ENCODE data around the gene GUCY1B1.

The GUCY1B1 gene

DNA sequence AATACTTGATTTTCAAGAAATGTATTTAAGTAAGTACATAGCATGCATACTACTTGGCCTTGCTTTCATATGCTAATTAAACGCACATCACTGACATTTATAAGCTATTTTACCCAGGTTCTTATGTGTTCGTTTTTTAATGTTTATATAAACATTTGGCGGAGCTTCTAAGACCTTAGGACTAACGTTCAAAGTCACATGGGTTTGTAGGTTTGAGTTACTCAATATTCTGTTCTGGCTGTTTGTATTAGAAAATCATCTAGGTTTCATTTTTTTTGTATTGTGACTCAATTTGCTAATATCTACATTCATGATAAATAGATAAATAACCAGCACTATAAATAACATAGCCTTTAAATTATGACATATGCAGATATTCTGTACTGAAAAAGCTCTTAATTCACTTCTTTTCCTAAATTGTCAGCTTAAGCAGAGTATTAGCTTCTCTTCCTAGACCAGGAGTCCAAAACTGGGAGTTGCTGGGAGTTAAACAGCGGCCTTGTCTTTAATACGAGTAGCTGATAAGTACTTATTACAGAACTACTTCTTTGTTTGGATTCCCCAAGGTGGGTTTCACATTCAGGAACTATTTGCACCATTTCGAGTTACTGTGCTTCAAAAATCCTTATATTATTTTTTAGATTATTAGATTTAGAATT lies 42.0 kb downstream of the GUCY1B1 start:
- no peak for DNase-seq

DNA sequence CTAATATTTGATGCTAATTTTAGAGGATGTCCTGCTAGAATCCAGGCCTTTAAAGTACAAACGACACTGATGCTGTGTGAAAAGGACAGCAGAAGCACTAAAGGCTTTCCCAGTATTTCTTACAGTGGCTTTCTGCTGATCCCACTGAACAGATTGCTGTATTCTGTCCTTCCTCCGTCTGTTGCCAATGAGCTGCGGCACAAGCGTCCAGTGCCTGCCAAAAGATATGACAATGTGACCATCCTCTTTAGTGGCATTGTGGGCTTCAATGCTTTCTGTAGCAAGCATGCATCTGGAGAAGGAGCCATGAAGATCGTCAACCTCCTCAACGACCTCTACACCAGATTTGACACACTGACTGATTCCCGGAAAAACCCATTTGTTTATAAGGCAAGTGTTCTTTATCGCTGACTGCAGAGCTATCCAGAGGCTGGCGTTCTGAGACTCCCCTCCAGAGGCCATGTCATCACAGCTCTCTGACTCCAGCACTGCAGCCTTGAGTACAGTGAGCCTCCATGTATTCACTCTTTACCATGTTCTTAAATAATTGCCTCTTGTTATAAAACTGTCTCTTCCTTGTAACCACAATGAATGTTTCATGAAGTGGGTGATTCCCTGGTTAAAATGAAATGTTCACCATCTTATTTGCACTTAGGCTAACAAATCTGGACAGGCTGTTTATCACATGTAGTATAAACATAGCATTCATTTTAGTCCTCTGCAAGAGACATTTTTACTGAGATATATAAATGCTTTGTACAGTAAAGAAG lies 43.6 kb downstream of the GUCY1B1 start:
- no peak for DNase-seq

DNA sequence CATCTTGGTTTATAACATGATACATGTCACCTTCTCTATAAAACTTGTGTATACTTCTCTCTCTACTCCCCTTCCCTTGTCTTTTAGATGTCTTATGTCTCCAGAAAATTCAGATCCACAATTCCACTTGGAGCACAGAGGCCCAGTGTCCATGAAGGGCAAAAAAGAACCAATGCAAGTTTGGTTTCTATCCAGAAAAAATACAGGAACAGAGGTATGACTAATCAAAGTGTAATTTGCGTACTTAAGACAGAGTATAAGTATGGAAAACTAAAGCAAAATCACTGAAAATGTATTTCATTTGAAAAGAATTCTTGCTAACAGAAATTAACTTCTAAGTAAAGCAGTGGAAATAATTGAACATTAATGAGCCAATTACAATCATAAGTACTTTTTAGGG lies 46.2 kb downstream of the GUCY1B1 start:
- no peak for DNase-seq

- DNase-seq: no peak
These were observed 48.2 kb downstream of the GUCY1B1 start for GRCh38 chr4:155807021-155807420.

DNA sequence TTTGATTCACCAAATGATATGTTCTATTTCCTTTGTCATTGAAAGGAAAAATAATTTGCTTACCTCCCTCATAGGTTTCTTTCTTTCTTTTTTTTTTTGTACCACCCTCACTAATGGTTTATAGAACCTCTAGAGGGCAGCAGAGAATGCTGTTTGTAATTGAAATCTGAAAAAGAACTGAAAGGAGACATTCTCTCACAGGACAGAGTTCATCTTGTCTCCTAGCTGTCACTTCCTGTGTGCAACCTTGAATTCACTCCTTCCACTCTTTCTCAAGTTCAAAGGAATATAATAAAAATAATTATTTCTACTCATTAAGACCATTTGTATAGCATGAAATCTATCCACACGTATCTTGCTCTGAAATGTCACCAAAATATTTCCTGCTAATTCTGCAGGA lies 51.0 kb downstream of the GUCY1B1 start:
- DNase-seq: no peak

GRCh38 chr4:155811083-155811482 lies 52.3 kb downstream of the GUCY1B1 start:
- DNase-seq: no peak

DNA sequence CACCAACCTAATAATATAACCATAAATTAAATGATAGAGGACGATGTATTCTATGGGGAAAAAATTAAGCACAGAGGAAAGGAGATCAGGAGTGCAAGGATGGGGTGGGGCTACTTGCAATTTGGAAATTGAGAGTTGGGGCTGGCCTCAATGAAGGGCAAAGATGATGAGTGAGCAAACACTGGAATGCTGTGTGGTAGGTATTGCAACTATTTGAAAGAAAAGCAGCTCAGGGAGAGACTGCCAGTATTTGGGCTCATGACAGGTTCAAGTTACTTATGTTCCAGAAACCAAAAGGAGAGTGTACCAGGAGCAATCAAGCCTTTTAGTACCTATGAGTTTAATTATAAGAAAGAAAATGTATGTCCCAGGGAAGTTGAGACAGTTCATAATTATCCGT lies 59.8 kb downstream of the GUCY1B1 start:
- DNase-seq: no peak

DNA sequence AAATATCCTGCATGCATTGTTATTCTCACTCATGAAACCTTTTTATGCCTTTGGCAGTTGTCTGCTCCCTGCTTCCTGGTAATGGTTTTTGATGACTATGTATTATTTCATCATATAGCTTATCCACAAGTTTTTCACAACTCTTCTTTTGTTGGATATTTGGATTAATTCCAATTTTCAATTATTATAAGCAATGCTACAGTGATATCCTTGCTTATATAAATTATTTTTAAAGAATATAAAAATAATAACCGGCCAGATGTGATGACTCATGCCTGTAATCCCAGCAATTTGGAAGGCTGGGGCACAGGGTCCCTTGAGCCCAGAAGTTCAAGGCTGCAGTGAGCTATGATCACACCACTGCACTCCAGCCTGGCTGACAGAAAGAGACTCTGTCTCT lies 60.2 kb downstream of the GUCY1B1 start:
- DNase-seq: no peak

GRCh38 chr4:155820887-155821518 lies 62.2 kb downstream of the GUCY1B1 start:
- DNase-seq: no peak

- no peak for DNase-seq
These were observed 63.8 kb downstream of the GUCY1B1 start for GRCh38 chr4:155822572-155822971.

GRCh38 chr4:155828628-155829027 lies 69.8 kb downstream of the GUCY1B1 start:
- DNase-seq: no peak

GRCh38 chr4:155832664-155833063 lies 73.8 kb downstream of the GUCY1B1 start:
- no peak for DNase-seq

GRCh38 chr4:155837203-155837796 lies 78.5 kb downstream of the GUCY1B1 start:
- DNase-seq: no peak

DNA sequence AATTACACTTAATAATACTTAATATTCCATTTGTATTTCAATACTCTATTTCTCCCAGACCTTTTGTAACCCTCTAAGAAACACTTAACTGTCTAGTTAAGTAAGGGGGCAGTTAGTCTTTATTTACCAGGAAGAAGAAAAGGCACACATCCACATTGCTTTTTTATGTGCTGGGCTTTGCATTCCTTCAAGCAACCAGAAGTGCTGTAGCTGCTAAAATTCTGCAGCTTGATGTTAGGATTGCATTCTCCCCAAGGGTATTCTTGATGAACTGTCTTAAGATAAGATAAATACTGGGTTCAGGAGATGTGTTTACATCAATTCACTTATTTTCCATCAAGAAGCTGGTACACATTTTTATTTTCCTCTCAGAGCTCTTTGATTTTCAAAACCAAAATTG lies 83.3 kb downstream of the GUCY1B1 start:
- no peak for DNase-seq

GRCh38 chr4:155846929-155847328 lies 88.1 kb downstream of the GUCY1B1 start:
- DNase-seq: no peak

DNA sequence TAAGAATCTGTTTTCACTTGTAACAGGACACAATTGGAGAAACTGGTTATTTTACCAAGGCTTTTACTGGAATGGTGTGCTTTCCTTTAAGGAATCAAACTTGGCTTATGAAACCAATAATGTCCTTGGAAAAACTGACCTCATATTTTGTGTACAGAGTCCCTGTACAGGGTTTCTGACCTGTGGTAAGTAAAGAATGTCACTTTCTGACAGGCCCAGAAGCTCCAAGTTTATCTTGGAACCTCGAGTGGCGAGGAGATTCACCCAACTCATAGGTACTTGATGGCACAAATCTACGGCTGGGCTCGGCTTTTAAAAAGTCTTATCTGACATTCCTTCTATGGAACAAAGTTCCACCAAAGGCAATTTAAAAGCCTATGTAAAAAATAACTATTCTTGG lies 90.2 kb downstream of the GUCY1B1 start:
- no peak for DNase-seq

- DNase-seq: no peak
These were observed 94.4 kb downstream of the GUCY1B1 start for GRCh38 chr4:155853189-155853588.

GRCh38 chr4:155854582-155855226 lies 95.9 kb downstream of the GUCY1B1 start:
- no peak for DNase-seq

DNA sequence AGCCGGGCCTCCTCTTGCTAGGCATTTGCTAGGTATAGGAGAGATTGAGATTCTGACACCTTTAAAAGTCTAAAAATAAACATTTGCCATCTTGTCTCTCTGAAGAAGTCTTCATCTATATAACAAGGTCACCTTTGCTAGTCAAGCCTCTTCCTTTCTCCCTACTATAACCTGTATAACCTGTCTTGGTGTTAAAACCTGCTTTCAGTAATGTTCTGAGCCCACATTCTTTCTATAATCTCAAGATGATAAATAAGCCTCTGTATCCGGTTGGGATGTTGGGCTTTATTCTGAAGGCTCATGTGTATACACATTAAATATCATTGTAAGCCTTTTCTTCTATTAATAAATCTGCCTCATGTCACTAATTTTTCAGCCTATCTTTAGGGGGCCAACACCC lies 97.1 kb downstream of the GUCY1B1 start:
- DNase-seq: no peak

Data from activated CD4-positive, alpha-beta T cell treated with anti-CD3 and anti-CD28 coated beads, Interleukin-2, amount 50 U/mL, for 4 hours (primary cell).